Measurements from ENCODE around the gene RBMS3.

DNA sequence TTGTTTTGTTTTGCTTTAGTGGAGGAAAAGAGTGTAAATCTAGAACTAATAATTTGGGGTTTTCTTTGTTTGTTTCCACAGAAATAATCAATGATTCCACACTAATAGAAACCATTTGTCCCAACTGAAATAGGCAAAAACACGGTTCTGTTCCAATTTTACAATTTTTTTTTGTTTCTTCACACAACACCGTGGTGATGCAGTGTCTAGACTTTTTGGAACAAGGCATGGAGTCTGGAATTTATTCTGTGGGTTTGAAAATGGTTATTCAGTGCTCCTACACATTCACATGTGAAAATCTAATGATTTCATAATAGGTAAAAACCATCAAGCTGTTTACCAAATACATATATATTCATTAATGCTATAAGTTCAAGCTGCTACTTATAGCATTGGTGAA lies 696.5 kb downstream of the RBMS3 start:
- TF ChIP-seq, protein P1, sequence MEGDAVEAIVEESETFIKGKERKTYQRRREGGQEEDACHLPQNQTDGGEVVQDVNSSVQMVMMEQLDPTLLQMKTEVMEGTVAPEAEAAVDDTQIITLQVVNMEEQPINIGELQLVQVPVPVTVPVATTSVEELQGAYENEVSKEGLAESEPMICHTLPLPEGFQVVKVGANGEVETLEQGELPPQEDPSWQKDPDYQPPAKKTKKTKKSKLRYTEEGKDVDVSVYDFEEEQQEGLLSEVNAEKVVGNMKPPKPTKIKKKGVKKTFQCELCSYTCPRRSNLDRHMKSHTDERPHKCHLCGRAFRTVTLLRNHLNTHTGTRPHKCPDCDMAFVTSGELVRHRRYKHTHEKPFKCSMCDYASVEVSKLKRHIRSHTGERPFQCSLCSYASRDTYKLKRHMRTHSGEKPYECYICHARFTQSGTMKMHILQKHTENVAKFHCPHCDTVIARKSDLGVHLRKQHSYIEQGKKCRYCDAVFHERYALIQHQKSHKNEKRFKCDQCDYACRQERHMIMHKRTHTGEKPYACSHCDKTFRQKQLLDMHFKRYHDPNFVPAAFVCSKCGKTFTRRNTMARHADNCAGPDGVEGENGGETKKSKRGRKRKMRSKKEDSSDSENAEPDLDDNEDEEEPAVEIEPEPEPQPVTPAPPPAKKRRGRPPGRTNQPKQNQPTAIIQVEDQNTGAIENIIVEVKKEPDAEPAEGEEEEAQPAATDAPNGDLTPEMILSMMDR (conservative IDR thresholded peaks at IDR 0.05; ENCODE audit: low read length): no peak
- TF ChIP-seq EZH2phosphoT487 (IDR thresholded peaks at IDR 0.05; ENCODE audit: borderline replicate concordance, low read depth, low read length): no peak

Data from OCI-LY7 (cell line).